Karpas-422 (cell line): ENCODE results near the gene PWWP2B. TPM values are rescaled to one million over a fixed set of nuclear protein-coding genes. Genes with fewer than 3 reads are reported as not detected.
"Not testable (repeated sequence)": the region's sequence is repeated elsewhere in the genome, so short reads cannot be mapped to it uniquely, and the experiment has no call there.

Experiments used
- DNase-seq: peaks from one replicate; pipeline ENCODE4 v3.0.0-alpha.2; 2015
- H2AFZ ChIP-seq: fragments of 200-600 bp; sonication (generic); 2 replicates; pipeline ENCODE4 v1.6.1; 2014; ENCODE audit warnings: antibody characterized with exemption, low read length, mixed read lengths
- H3K27ac ChIP-seq: fragments of 200-600 bp; sonication (generic); 2 replicates; pipeline ENCODE4 v1.5.1; 2014; ENCODE audit warnings: mild to moderate bottlenecking, low read length, moderate library complexity
- H3K27me3 ChIP-seq: fragments of 200-600 bp; sonication (generic); 2 replicates; pipeline ENCODE4 v1.6.1; 2014; ENCODE audit warnings: low read length, mixed read lengths
- H3K36me3 ChIP-seq: fragments of 200-600 bp; sonication (generic); 2 replicates; pipeline ENCODE4 v1.6.1; 2014; ENCODE audit warnings: low read length, mixed read lengths; ENCODE audit not compliant: insufficient read depth
- H3K4me1 ChIP-seq: fragments of 200-600 bp; sonication (generic); 2 replicates; pipeline ENCODE4 v1.6.1; 2014; ENCODE audit warnings: mild to moderate bottlenecking, low read length, mixed read lengths
- H3K4me2 ChIP-seq: fragments of 200-600 bp; sonication (generic); 2 replicates; pipeline ENCODE4 v1.6.1; 2014; ENCODE audit warnings: low read length, low read depth, mild to moderate bottlenecking; ENCODE audit not compliant: poor library complexity, severe bottlenecking
- H3K4me3 ChIP-seq: fragments of 200-600 bp; sonication (generic); 2 replicates; pipeline ENCODE4 v1.5.1; 2014; ENCODE audit warnings: mild to moderate bottlenecking, antibody characterized with exemption, low read length, mixed read lengths
- H3K79me2 ChIP-seq: fragments of 200-600 bp; sonication (generic); 2 replicates; pipeline ENCODE4 v1.6.1; 2014; ENCODE audit warnings: mild to moderate bottlenecking, low read length, mixed read lengths
- H3K9ac ChIP-seq: fragments of 200-600 bp; sonication (generic); 2 replicates; pipeline ENCODE4 v1.6.0; 2014; ENCODE audit warnings: low read length
- H3K9me2 ChIP-seq: fragments of 200-600 bp; sonication (generic), shearing (Covaris generic); replicated peaks from 2 replicates; pipeline ENCODE4 v1.6.0; 2014; ENCODE audit warnings: mild to moderate bottlenecking, low read length, moderate library complexity; ENCODE audit not compliant: insufficient read depth
- H3K9me3 ChIP-seq: fragments of 300-700, 200-600 bp; sonication (generic); 2 replicates; pipeline ENCODE4 v1.6.1; 2014; ENCODE audit warnings: low read length, mixed read lengths
- H4K20me1 ChIP-seq: fragments of 200-600 bp; sonication (generic); 2 replicates; pipeline ENCODE4 v1.6.1; 2014; ENCODE audit warnings: mild to moderate bottlenecking, antibody characterized with exemption, low read length, low read depth; ENCODE audit not compliant: insufficient read depth
- total RNA-seq: library from RNA; depleted of rRNA; stranded (reverse); fragments of >200 nt; shearing (Covaris generic); gene quantifications from 2 replicates; pipeline ENCODE4 v1.2.3, GENCODE V29; 2014; ENCODE audit warnings: low replicate concordance

The PWWP2B gene
- total RNA-seq, 1 experiment from 2014 or later = 1.4 TPM

- DNase-seq = no peak
Measured at GRCh38 chr10:132386419-132386831, 10.6 kb upstream of the PWWP2B start.

GRCh38 chr10:132386896-132387295 lies 10.1 kb upstream of the PWWP2B start:
- not testable (repeated sequence) for H3K27me3 ChIP-seq, H3K4me2 ChIP-seq, H4K20me1 ChIP-seq

More at GRCh38 chr10:132386419-132386831, 10.6 kb upstream of the PWWP2B start:
- Histone ChIP-seq H2AFZ (no peak overlapping the region), H3K27me3 (no peaks in the 10 kb centered on the region), H3K9ac (no peak overlapping the region), H3K9me3 (no peaks in the 10 kb centered on the region), H3K9me2 (no peaks in the 10 kb centered on the region), H3K79me2 (no peaks in the 10 kb centered on the region), H3K27ac (no peak overlapping the region), H3K4me1 (peaks cover 6% of the 10 kb centered on the region), H3K4me3 (no peak overlapping the region), H3K4me2 (no peak overlapping the region), H4K20me1 (no peaks in the 10 kb centered on the region), H3K36me3 (no peaks in the 10 kb centered on the region)

GRCh38 chr10:132387764-132388210 lies 9.2 kb upstream of the PWWP2B start:
- Histone ChIP-seq H3K4me1 (peaks cover 6% of the 10 kb centered on the region), H3K9ac (peak overlapping the region; percentile 67), H2AFZ (no peak overlapping the region), H3K4me2 (peak overlapping the region; percentile 67), H3K27ac (no peak overlapping the region), H3K9me2 (no peaks in the 10 kb centered on the region), H3K4me3 (peak overlapping the region; percentile 61; the same call in 1 of the 2 replicates), H3K9me3 (no peaks in the 10 kb centered on the region), H3K36me3 (no peaks in the 10 kb centered on the region), H3K27me3 (no peaks in the 10 kb centered on the region), H3K79me2 (no peaks in the 10 kb centered on the region), H4K20me1 (no peaks in the 10 kb centered on the region)
- peak; percentile 90 for DNase-seq

More at GRCh38 chr10:132386896-132387295, 10.1 kb upstream of the PWWP2B start:
- not testable (repeated sequence) for H3K36me3 ChIP-seq, H3K79me2 ChIP-seq, DNase-seq, H3K27ac ChIP-seq, H2AFZ ChIP-seq, H3K9me2 ChIP-seq, H3K9me3 ChIP-seq, H3K4me1 ChIP-seq, H3K9ac ChIP-seq, H3K4me3 ChIP-seq

- no peaks in the 10 kb centered on the region for H3K9me2 ChIP-seq
- no peaks in the 10 kb centered on the region for H3K27me3 ChIP-seq
- H3K4me3 ChIP-seq = no peak overlapping the region
- H3K4me1 ChIP-seq = peaks cover 6% of the 10 kb centered on the region
- no peaks in the 10 kb centered on the region for H3K79me2 ChIP-seq
- no peak overlapping the region for H3K4me2 ChIP-seq
- H3K9me3 ChIP-seq = no peaks in the 10 kb centered on the region
- no peaks in the 10 kb centered on the region for H3K36me3 ChIP-seq
- no peak overlapping the region for H3K27ac ChIP-seq
- no peaks in the 10 kb centered on the region for H4K20me1 ChIP-seq
- no peak overlapping the region for H2AFZ ChIP-seq
- DNase-seq = no peak
- no peak overlapping the region for H3K9ac ChIP-seq
Measured at GRCh38 chr10:132388891-132389432, 8.0 kb upstream of the PWWP2B start.

- Histone ChIP-seq H3K9me3 (no peaks in the 10 kb centered on the region), H4K20me1 (no peaks in the 10 kb centered on the region), H3K27me3 (no peaks in the 10 kb centered on the region), H3K27ac (no peak overlapping the region), H3K36me3 (no peaks in the 10 kb centered on the region), H3K9me2 (no peaks in the 10 kb centered on the region), H3K4me1 (peaks cover 6% of the 10 kb centered on the region), H3K4me2 (no peak overlapping the region), H3K79me2 (no peaks in the 10 kb centered on the region), H2AFZ (no peak overlapping the region), H3K9ac (no peak overlapping the region), H3K4me3 (no peak overlapping the region)
- DNase-seq = no peak
Measured at GRCh38 chr10:132389433-132390169, 7.4 kb upstream of the PWWP2B start.

- H3K9me2 ChIP-seq = no peaks in the 10 kb centered on the region
- no peak overlapping the region for H3K4me3 ChIP-seq
- H3K4me1 ChIP-seq = peaks cover 6% of the 10 kb centered on the region
- no peak overlapping the region for H2AFZ ChIP-seq
- H3K36me3 ChIP-seq = no peaks in the 10 kb centered on the region
- no peaks in the 10 kb centered on the region for H3K27me3 ChIP-seq
- DNase-seq = no peak
- no peak overlapping the region for H3K4me2 ChIP-seq
- H3K9ac ChIP-seq = no peak overlapping the region
- H3K9me3 ChIP-seq = no peaks in the 10 kb centered on the region
- H3K27ac ChIP-seq = no peak overlapping the region
- H3K79me2 ChIP-seq = no peaks in the 10 kb centered on the region
- H4K20me1 ChIP-seq = no peaks in the 10 kb centered on the region
Measured at GRCh38 chr10:132390170-132390920, 6.7 kb upstream of the PWWP2B start.

- no peak overlapping the region for H3K9ac ChIP-seq
- no peaks in the 10 kb centered on the region for H4K20me1 ChIP-seq
- no peak overlapping the region for H3K4me3 ChIP-seq
- no peak for DNase-seq
- H3K9me3 ChIP-seq = no peaks in the 10 kb centered on the region
- no peak overlapping the region for H2AFZ ChIP-seq
- peaks cover 6% of the 10 kb centered on the region for H3K4me1 ChIP-seq
- H3K27ac ChIP-seq = no peak overlapping the region
- no peak overlapping the region for H3K4me2 ChIP-seq
- H3K79me2 ChIP-seq = no peaks in the 10 kb centered on the region
- no peaks in the 10 kb centered on the region for H3K27me3 ChIP-seq
- no peaks in the 10 kb centered on the region for H3K36me3 ChIP-seq
- H3K9me2 ChIP-seq = no peaks in the 10 kb centered on the region
Measured at GRCh38 chr10:132390921-132391675, 5.9 kb upstream of the PWWP2B start.

GRCh38 chr10:132391676-132392020 lies 5.4 kb upstream of the PWWP2B start:
- DNase-seq = no peak
- Histone ChIP-seq H3K27ac (no peak overlapping the region), H3K4me2 (no peak overlapping the region)

More at GRCh38 chr10:132391676-132392020, 5.4 kb upstream of the PWWP2B start:
- Histone ChIP-seq H3K9me2 (no peaks in the 10 kb centered on the region), H4K20me1 (no peaks in the 10 kb centered on the region), H3K9ac (no peak overlapping the region), H3K36me3 (no peaks in the 10 kb centered on the region), H3K9me3 (no peaks in the 10 kb centered on the region), H3K79me2 (no peaks in the 10 kb centered on the region), H3K4me3 (no peak overlapping the region), H3K27me3 (no peaks in the 10 kb centered on the region), H3K4me1 (peaks cover 6% of the 10 kb centered on the region), H2AFZ (no peak overlapping the region)
